ENCODE data around the gene PPM1A.
A peak's percentile ranks its signal among the peaks of the same experiment; 100 is the strongest.

PPM1A gene

GRCh38 chr14:60204843-60205774 is 43.9 kb upstream of the PPM1A start:
- 51% methylated on average over 5 of the region's 6 CpGs for WGBS
- Histone ChIP-seq H3K4ac (ENCODE audit: low read depth in 1 of 2, low read length in 2 of 2) (no peak overlapping the region), H3K4me1 (ENCODE audit: control insufficient read depth, insufficient read depth, low read depth, low read length) (no peaks in the 10 kb centered on the region)

GRCh38 chr14:60206249-60206670 is 42.8 kb upstream of the PPM1A start:
- Histone ChIP-seq H2BK120ac (ENCODE audit: low read depth, low read length) (no peak overlapping the region), H3K4me1 (ENCODE audit: control insufficient read depth, insufficient read depth, low read depth, low read length) (no peaks in the 10 kb centered on the region), H2AFZ (ENCODE audit: low read depth, low read length) (no peak overlapping the region), H3K27ac (ENCODE audit: low read length, poor library complexity, severe bottlenecking) (no peak overlapping the region), H2BK15ac (ENCODE audit: low read depth, poor library complexity, severe bottlenecking) (no peak overlapping the region), H2AK5ac (ENCODE audit: low read length, severe bottlenecking) (no peak overlapping the region), H3K9me3 (ENCODE audit: control insufficient read depth, low read length) (peaks cover 5% of the 10 kb centered on the region), H3K4ac (ENCODE audit: low read depth in 1 of 2, low read length in 2 of 2) (no peak overlapping the region), H2BK5ac (ENCODE audit: low read depth, low read length, poor library complexity, severe bottlenecking) (no peak overlapping the region), H2BK12ac (ENCODE audit: low read length in 2 of 2) (no peak overlapping the region), H3K79me1 (replicated peaks; ENCODE audit: low read length, poor library complexity, severe bottlenecking) (no peaks in the 10 kb centered on the region), H3K14ac (ENCODE audit: low read length in 2 of 2) (no peak overlapping the region), H3K9ac (ENCODE audit: low read length) (no peak overlapping the region), H3K27me3 (ENCODE audit: control insufficient read depth in 1 of 2, insufficient read depth in 1 of 2, low read length in 2 of 2) (peaks cover 8 to 25% of the 10 kb centered on the region in 2 experiments), H3K23ac (ENCODE audit: low read length in 2 of 2) (no peak overlapping the region), H3K18ac (ENCODE audit: low read depth in 1 of 2, low read length in 2 of 2) (no peak overlapping the region), H3K4me2 (ENCODE audit: low read length, poor library complexity, severe bottlenecking) (no peak overlapping the region), H3K36me3 (ENCODE audit: control insufficient read depth in 1 of 2, insufficient read depth in 2 of 2, low read depth in 1 of 2, low read length in 2 of 2) (no peaks in the 10 kb centered on the region), H4K8ac (ENCODE audit: low read length) (no peak overlapping the region), H4K91ac (ENCODE audit: low read length) (no peak overlapping the region), H3K4me3 (ENCODE audit: insufficient read depth in 1 of 2, low read depth in 1 of 2, low read length in 2 of 2) (no peak overlapping the region)
- no peak for DNase-seq
- WGBS = 84% methylated on average over 6 of the region's 7 CpGs

More at GRCh38 chr14:60204843-60205774, 43.9 kb upstream of the PPM1A start:
- no peak overlapping the region for H3K27ac ChIP-seq (ENCODE audit: low read length, poor library complexity, severe bottlenecking)
- H2BK15ac ChIP-seq (ENCODE audit: low read depth, poor library complexity, severe bottlenecking) = no peak overlapping the region
- H3K18ac ChIP-seq (ENCODE audit: low read depth in 1 of 2, low read length in 2 of 2) = no peak overlapping the region
- peaks cover 8 to 21% of the 10 kb centered on the region in 2 experiments for H3K27me3 ChIP-seq (ENCODE audit: control insufficient read depth in 1 of 2, insufficient read depth in 1 of 2, low read length in 2 of 2)
- H3K79me1 ChIP-seq (replicated peaks; ENCODE audit: low read length, poor library complexity, severe bottlenecking) = no peaks in the 10 kb centered on the region
- no peak overlapping the region for H2AFZ ChIP-seq (ENCODE audit: low read depth, low read length)
- no peak overlapping the region for H4K91ac ChIP-seq (ENCODE audit: low read length)
- H2AK5ac ChIP-seq (ENCODE audit: low read length, severe bottlenecking) = no peak overlapping the region
- no peak overlapping the region for H2BK120ac ChIP-seq (ENCODE audit: low read depth, low read length)
- no peak overlapping the region for H3K23ac ChIP-seq (ENCODE audit: low read length in 2 of 2)
- peaks cover 5% of the 10 kb centered on the region for H3K9me3 ChIP-seq (ENCODE audit: control insufficient read depth, low read length)
- no peak overlapping the region for H3K14ac ChIP-seq (ENCODE audit: low read length in 2 of 2)
- DNase-seq = no peak
- no peak overlapping the region for H2BK12ac ChIP-seq (ENCODE audit: low read length in 2 of 2)
- no peak overlapping the region for H3K9ac ChIP-seq (ENCODE audit: low read length)
- H4K8ac ChIP-seq (ENCODE audit: low read length) = no peak overlapping the region
- no peak overlapping the region for H2BK5ac ChIP-seq (ENCODE audit: low read depth, low read length, poor library complexity, severe bottlenecking)
- no peak overlapping the region for H3K4me3 ChIP-seq (ENCODE audit: insufficient read depth in 1 of 2, low read depth in 1 of 2, low read length in 2 of 2)
- H3K4me2 ChIP-seq (ENCODE audit: low read length, poor library complexity, severe bottlenecking) = no peak overlapping the region
- no peaks in the 10 kb centered on the region for H3K36me3 ChIP-seq (ENCODE audit: control insufficient read depth in 1 of 2, insufficient read depth in 2 of 2, low read depth in 1 of 2, low read length in 2 of 2)

- Histone ChIP-seq H4K8ac (ENCODE audit: low read length) (no peak overlapping the region), H3K23ac (ENCODE audit: low read length in 2 of 2) (no peak overlapping the region), H3K4me2 (ENCODE audit: low read length, poor library complexity, severe bottlenecking) (no peak overlapping the region), H3K9me3 (ENCODE audit: control insufficient read depth, low read length) (peaks cover 5% of the 10 kb centered on the region), H2BK12ac (ENCODE audit: low read length in 2 of 2) (no peak overlapping the region), H2BK120ac (ENCODE audit: low read depth, low read length) (no peak overlapping the region), H3K4me1 (ENCODE audit: control insufficient read depth, insufficient read depth, low read depth, low read length) (no peaks in the 10 kb centered on the region), H3K79me1 (replicated peaks; ENCODE audit: low read length, poor library complexity, severe bottlenecking) (no peaks in the 10 kb centered on the region), H2AFZ (ENCODE audit: low read depth, low read length) (no peak overlapping the region), H3K36me3 (ENCODE audit: control insufficient read depth in 1 of 2, insufficient read depth in 2 of 2, low read depth in 1 of 2, low read length in 2 of 2) (no peaks in the 10 kb centered on the region), H3K4me3 (ENCODE audit: insufficient read depth in 1 of 2, low read depth in 1 of 2, low read length in 2 of 2) (no peak overlapping the region), H2BK5ac (ENCODE audit: low read depth, low read length, poor library complexity, severe bottlenecking) (no peak overlapping the region), H3K4ac (ENCODE audit: low read depth in 1 of 2, low read length in 2 of 2) (no peak overlapping the region), H3K27me3 (ENCODE audit: control insufficient read depth in 1 of 2, insufficient read depth in 1 of 2, low read length in 2 of 2) (peaks cover 8 to 25% of the 10 kb centered on the region in 2 experiments), H3K14ac (ENCODE audit: low read length in 2 of 2) (no peak overlapping the region), H3K9ac (ENCODE audit: low read length) (no peak overlapping the region), H3K18ac (ENCODE audit: low read depth in 1 of 2, low read length in 2 of 2) (no peak overlapping the region), H4K91ac (ENCODE audit: low read length) (no peak overlapping the region), H3K27ac (ENCODE audit: low read length, poor library complexity, severe bottlenecking) (no peak overlapping the region), H2AK5ac (ENCODE audit: low read length, severe bottlenecking) (no peak overlapping the region), H2BK15ac (ENCODE audit: low read depth, poor library complexity, severe bottlenecking) (no peak overlapping the region)
- DNase-seq = no peak
- 85% methylated on average over 6 of the region's 6 CpGs for WGBS
Measured at GRCh38 chr14:60206837-60207533, 42.0 kb upstream of the PPM1A start.

GRCh38 chr14:60210703-60211102 is 38.3 kb upstream of the PPM1A start:
- Histone ChIP-seq H3K9ac (ENCODE audit: low read length) (no peak overlapping the region), H2AFZ (ENCODE audit: low read depth, low read length) (no peak overlapping the region), H3K4me1 (ENCODE audit: control insufficient read depth, insufficient read depth, low read depth, low read length) (no peaks in the 10 kb centered on the region), H3K9me3 (ENCODE audit: control insufficient read depth, low read length) (peaks cover 5% of the 10 kb centered on the region), H2BK15ac (ENCODE audit: low read depth, poor library complexity, severe bottlenecking) (no peak overlapping the region), H3K36me3 (ENCODE audit: control insufficient read depth in 1 of 2, insufficient read depth in 2 of 2, low read depth in 1 of 2, low read length in 2 of 2) (no peaks in the 10 kb centered on the region), H3K27me3 (ENCODE audit: control insufficient read depth in 1 of 2, insufficient read depth in 1 of 2, low read length in 2 of 2) (peaks cover 4 to 17% of the 10 kb centered on the region in 2 experiments), H4K8ac (ENCODE audit: low read length) (no peak overlapping the region), H2AK5ac (ENCODE audit: low read length, severe bottlenecking) (no peak overlapping the region), H2BK5ac (ENCODE audit: low read depth, low read length, poor library complexity, severe bottlenecking) (no peak overlapping the region), H3K14ac (ENCODE audit: low read length in 2 of 2) (no peak overlapping the region), H3K4ac (ENCODE audit: low read depth in 1 of 2, low read length in 2 of 2) (no peak overlapping the region), H2BK120ac (ENCODE audit: low read depth, low read length) (peak overlapping the region; percentile 5), H3K79me1 (replicated peaks; ENCODE audit: low read length, poor library complexity, severe bottlenecking) (no peaks in the 10 kb centered on the region), H4K91ac (ENCODE audit: low read length) (no peak overlapping the region), H3K4me2 (ENCODE audit: low read length, poor library complexity, severe bottlenecking) (no peak overlapping the region), H3K27ac (ENCODE audit: low read length, poor library complexity, severe bottlenecking) (no peak overlapping the region), H2BK12ac (ENCODE audit: low read length in 2 of 2) (no peak overlapping the region), H3K23ac (ENCODE audit: low read length in 2 of 2) (no peak overlapping the region), H3K4me3 (ENCODE audit: insufficient read depth in 1 of 2, low read depth in 1 of 2, low read length in 2 of 2) (no peak overlapping the region), H3K18ac (ENCODE audit: low read depth in 1 of 2, low read length in 2 of 2) (no peak overlapping the region)
- WGBS = no CpG with 5 or more reads among the region's 1 CpG
- DNase-seq = no peak

Data from mesenchymal stem cell (in vitro differentiated cells and primary cell).